Measurements from ENCODE around the gene CLEC7A.

DNA sequence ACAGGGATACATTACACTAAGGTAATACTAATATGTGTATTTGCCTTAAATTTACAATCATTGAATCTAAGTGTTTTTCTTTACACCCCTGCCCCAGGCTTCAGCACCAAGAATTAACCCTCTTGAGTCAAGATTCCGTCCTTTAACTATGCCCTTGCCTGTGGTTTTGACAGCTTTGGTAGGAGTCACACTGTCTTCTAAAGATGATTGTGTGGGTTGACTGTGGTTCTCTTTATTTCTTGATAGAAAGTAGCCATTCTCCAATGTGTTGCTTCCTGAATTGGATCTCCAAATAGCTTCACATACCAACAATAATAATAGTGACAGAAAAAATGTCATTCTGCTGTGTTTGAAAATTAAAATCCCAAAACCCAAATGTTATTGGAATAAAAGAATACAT, 3.6 kb downstream of the CLEC7A start:
- TF ChIP-seq POLR2A (IDR thresholded peaks at IDR 0.05) (no peak), CTCF (IDR thresholded peaks at IDR 0.05) (no peak)
